HG02623 (cell line): Measurements from ENCODE around the gene SMIM14.
"Not testable (repeated sequence)": the region's sequence is repeated elsewhere in the genome, so short reads cannot be mapped to it uniquely, and the experiment has no call there.

Experiments used
- ATAC-seq: cut with Tn5 transposase; IDR thresholded peaks from one replicate; pipeline ENCODE4 v1.9.1; 2021; ENCODE audit warnings: moderate library complexity; ENCODE audit not compliant: unreplicated experiment

The SMIM14 gene

DNA sequence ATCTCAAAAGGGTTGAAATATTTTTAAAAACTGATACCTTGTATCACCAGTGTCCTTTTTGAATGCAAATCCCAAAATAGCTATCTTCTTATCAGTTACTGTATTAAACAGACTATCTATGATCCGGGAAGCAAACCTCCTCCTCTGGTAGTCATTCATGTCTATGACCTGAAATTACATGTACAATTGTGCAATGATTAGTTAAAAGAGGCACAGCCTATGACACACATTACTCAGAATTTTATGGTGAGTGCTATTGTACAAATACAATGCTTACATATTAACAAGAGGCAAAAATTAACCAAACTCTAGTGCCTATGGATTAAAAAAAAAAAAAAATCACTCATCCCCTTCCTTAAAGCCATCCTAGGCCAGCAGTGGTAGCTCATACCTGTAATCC, 133.1 kb downstream of the SMIM14 start:
- no peak for ATAC-seq

DNA sequence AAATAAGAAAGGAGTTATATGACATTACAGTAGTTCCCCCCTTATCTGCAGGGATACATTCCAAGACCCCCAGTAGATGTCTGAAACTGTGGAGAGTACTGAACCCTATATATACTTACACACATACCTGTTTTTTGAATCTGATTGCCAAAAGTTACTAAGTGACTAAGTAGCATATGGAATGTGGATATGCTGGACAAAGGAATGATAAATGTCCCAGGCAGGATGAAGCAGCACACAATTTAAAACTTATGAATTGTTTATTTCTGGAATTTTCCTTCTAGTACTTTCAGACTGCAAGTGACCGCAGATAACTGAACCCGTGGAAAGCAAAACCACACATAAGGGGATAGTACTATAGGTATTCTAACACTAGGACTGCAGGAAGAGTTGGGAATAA, 134.1 kb downstream of the SMIM14 start:
- ATAC-seq, result no peak

DNA sequence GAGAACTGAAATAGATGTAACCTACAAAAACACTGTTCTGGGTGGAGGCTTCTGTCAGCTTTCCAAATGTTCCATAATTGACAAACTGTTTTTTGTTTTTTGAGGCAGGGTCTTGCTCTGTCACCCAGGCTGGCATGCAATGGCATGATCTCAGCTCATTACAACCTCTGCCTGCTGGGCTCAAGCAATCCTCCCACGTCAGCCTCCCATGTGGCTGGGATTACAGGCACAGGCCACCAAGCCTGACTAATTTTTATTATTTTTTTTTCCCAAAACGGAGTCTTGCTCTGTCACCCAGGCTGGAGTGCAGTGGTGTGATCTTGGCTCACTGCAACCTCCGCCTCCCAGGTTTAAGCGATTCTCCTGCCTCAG, 136.0 kb downstream of the SMIM14 start:
- not testable (repeated sequence) for ATAC-seq

DNA sequence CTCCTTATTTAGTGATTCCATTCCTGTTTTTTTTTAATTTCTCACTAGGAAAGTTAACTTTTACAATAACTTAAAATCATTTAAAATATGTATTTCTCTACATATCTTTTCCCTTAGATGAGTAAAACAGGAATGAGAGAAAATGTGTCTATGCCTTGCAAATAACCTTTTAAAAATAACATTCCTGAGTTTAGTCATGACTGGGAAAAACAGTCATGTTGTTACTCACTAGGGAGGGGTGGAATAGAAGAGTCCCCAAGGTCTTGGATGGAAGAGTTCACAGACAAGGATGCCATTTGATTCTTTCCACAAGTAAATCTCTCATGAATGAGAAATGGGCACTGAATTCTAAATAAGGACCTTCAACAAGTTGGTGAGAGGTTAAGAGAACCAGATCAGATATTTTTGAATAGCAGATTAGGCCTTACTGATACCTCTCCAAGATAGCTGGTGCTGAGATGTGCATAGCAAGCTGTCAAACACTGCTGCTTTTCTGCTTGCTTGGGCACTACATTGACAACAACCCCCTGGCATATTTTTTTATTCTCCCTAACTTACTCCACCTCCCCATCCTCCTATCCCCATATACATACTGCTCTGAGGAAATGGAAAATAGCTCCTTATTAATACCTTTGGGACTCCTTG, 136.5 kb downstream of the SMIM14 start:
- no peak for ATAC-seq

DNA sequence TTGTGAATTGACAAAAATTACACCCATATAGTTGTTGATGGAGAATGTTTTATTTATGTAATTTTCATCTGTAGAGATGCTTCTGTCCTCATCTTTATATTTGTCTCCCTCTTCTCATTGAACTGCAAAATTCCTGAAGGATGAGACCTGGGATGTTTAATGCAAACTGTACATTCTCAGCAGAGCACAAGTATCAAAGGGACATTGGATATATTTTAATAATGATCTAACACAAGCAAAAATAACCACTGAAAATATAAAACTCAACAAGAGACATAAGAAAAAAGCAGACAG, 140.0 kb downstream of the SMIM14 start:
- ATAC-seq, result no peak

DNA sequence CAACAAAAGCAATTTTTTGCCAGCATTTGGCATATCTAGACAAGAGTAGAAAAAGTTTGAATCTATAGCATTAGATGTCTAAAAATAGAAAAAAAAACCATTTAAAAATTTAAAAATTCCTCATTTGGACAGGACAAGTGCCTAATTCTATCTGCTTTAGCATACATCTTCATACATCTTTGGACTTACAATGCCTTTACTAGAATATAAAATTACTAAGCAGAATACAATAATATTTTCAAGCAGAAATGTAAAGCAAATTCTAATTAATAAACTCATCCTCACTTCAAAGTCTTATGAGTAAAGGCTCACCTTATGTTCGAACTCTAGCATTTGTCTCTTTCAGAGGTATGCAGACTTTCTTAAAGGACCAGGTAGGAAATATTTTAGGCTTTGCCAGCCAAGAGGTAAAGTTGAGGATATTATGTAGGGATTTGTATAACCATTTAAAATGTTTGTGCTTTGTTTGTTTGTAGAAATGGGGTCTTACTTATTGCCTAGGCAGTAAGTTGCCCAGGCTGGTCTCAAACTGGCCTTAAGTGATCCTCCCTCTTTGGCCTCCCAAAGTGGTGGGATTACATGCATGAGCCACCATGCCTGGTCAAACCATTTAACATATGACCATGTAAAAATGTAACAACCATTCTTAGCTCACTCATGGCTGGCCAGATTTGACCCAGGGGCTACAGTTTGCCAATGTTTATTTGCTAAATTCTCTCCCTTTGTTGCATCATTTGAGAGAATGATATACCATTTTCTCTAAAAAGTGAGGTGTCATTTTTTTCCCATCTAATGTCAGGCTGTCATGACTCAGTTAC, 140.5 kb downstream of the SMIM14 start:
- ATAC-seq, result no peak
